Body of pancreas (tissue), 4 donors: ENCODE measurements around the gene HDAC7. TPM values are rescaled to one million over a fixed set of nuclear protein-coding genes. Genes with fewer than 3 reads are reported as not detected.

ENCODE experiments used
- ATAC-seq: fragments of 150-250 bp; one replicate; pipeline ENCODE4 v1.9.1; 2016
- DNase-seq, 4 donors: peaks; one replicate each; pipeline ENCODE4 v3.0.0-alpha.2; 2019
- H3K27ac ChIP-seq, 4 donors: fragments of 200-600 bp; sonication (generic); 1 replicate in 3 of 4; 2 replicates in 1 of 4; pipeline versions ENCODE4 v1.5.1 to v1.6.1; 2016 to 2019; ENCODE audit warnings: mild to moderate bottlenecking in 1 of 4, mixed read lengths in 1 of 4, moderate library complexity in 1 of 4
- H3K27me3 ChIP-seq, 2 donors: fragments of 200-600 bp; sonication (generic); one replicate each; pipeline ENCODE4 v1.6.0; 2016; ENCODE audit warnings: mild to moderate bottlenecking in 1 of 2
- H3K36me3 ChIP-seq, 2 donors: fragments of 200-600 bp; sonication (generic); replicated peaks in 1 of 2; 2 replicates each; pipeline ENCODE4 v1.5.1; 2016; ENCODE audit warnings: low read depth in 2 of 2; ENCODE audit not compliant: insufficient read depth in 1 of 2
- H3K4me1 ChIP-seq: fragments of 200-600 bp; sonication (generic); one replicate; pipeline ENCODE4 v1.6.0; 2016
- H3K4me3 ChIP-seq, 2 donors: fragments of 200-600 bp; sonication (generic); 1 replicate in 1 of 2; 2 replicates in 1 of 2; pipeline ENCODE4 v1.5.1; 2016 to 2019
- H3K9me3 ChIP-seq, 3 donors: fragments of 200-600 bp; sonication (generic); 1 replicate in 2 of 3; 2 replicates in 1 of 3; pipeline ENCODE4 v1.5.1; 2016
- POLR2A ChIP-seq, 3 donors: fragments of 450-650 bp; IDR thresholded peaks; one replicate each; pipeline ENCODE4 v1.6.1; 2016; ENCODE audit warnings: antibody characterized with exemption in 3 of 3, mild to moderate bottlenecking in 2 of 3
- WGBS, 2 donors: methylation state at CpG; one replicate each; pipeline ENCODE4 v1.1.5; 2017; 5-methylcytosine and 5-hydroxymethylcytosine counted together
- intact Hi-C: fragments of 100-400 bp; cut with DNase I; formaldehyde crosslinking; loops from one replicate; pipeline ENCODE4 v1.15.1; 2023
- total RNA-seq, 2 donors: library from RNA; depleted of rRNA; stranded (reverse); fragments of >200 nt; gene quantifications; one replicate each; pipeline ENCODE4 v1.1.0, GENCODE V29; 2016
- TF ChIP-seq, protein P1 (sequence below), 7 experiments: fragments of 450-650 bp in 4 of 7; fragments of 200-600 bp in 3 of 7; sonication (generic) in 3 of 7; IDR thresholded peaks; one replicate each; pipeline ENCODE4 v1.5.1; 2016 to 2019; ENCODE audit warnings: antibody characterized with exemption in 7 of 7

Gene HDAC7
- total RNA-seq, 2 donors from 2014 or later, result 26.2 to 26.7 TPM

DNA sequence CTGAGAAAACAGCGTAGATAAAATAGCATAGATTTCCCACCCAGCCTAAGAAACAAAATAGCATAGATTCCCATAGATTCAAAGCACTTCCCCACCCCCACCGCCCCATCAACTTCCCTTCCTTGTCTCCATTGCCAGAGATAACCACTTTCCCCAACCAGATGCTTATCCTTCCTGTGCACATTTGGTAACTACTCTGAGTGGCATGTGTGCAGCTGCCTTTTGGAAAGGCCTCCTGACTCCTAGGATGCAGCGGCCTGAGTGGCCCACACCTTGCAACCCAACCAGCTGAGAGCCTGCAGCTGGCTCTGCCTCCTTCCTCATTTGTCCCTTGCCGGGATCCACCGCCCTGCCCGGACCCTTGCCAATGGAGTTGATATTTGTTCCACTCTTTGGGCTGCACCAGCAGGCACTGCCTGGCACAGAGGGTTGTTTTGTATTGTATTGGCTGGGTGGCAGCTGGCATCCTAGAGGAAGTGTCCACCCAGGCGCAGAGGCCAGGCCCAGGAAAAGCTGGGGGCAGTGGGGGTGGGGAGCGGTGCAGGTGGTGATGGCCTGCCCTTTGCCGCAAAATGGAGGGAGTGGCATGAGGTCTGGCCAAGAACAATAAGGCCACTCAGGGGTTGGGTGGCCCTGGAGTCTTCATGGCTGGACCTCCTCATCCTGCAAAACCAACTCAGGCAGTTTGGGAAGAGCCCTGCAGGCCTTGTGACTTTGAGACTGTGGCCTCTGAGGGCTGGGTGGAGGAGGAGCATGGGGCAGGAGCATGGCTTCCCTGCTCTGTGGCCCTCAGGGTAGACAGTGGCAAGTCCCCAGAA, 41.8 kb downstream of the HDAC7 start:
- no peak overlapping the region for H3K4me3 ChIP-seq
- H3K4me1 ChIP-seq, result peaks cover 38% of the 10 kb centered on the region
- no peaks in the 10 kb centered on the region for H3K9me3 ChIP-seq
- H3K27ac ChIP-seq, result peak overlapping the region in 1 of 4 donors; percentile 52
- intact Hi-C loops, result no loop called here
- H3K27me3 ChIP-seq, result no peaks in the 10 kb centered on the region
- no peak for DNase-seq
- H3K36me3 ChIP-seq, result no peaks in the 10 kb centered on the region
- TF ChIP-seq POLR2A (IDR thresholded peaks at IDR 0.05), result no peak
- TF ChIP-seq, protein P1, sequence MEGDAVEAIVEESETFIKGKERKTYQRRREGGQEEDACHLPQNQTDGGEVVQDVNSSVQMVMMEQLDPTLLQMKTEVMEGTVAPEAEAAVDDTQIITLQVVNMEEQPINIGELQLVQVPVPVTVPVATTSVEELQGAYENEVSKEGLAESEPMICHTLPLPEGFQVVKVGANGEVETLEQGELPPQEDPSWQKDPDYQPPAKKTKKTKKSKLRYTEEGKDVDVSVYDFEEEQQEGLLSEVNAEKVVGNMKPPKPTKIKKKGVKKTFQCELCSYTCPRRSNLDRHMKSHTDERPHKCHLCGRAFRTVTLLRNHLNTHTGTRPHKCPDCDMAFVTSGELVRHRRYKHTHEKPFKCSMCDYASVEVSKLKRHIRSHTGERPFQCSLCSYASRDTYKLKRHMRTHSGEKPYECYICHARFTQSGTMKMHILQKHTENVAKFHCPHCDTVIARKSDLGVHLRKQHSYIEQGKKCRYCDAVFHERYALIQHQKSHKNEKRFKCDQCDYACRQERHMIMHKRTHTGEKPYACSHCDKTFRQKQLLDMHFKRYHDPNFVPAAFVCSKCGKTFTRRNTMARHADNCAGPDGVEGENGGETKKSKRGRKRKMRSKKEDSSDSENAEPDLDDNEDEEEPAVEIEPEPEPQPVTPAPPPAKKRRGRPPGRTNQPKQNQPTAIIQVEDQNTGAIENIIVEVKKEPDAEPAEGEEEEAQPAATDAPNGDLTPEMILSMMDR (IDR thresholded peaks at IDR 0.05), result no peak
- no peak for ATAC-seq
- WGBS, 2 donors, result 75 to 81% methylated on average over 3 to 9 of the region's 9 CpGs

DNA sequence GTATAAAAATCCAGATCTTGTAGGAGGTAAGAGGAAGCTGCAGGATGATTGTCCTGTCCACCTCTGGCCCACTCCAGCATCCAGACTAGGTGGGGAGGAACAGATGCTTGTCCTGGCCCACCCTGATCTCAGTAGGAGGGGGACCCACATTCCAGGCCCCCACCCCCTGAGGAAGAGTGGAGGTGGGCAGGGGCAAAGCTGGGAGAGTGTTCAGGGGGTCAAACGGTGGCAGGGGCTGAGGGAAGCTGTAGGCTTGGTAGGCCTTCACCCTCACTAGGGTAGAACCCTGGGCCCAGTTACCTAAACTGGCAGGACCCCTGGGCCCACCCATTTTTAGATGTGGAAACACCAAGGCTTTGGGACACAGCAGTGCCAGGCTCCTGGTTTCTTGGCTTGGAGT, 42.6 kb downstream of the HDAC7 start:
- Histone ChIP-seq H3K9me3 (no peaks in the 10 kb centered on the region), H3K4me3 (no peak overlapping the region), H3K27ac (peak overlapping the region in 1 of 4 donors; percentile 52), H3K36me3 (no peaks in the 10 kb centered on the region), H3K27me3 (no peaks in the 10 kb centered on the region), H3K4me1 (peaks cover 44% of the 10 kb centered on the region)
- intact Hi-C loops, result no loop called here
- ATAC-seq (no peak), DNase-seq (no peak)
- TF ChIP-seq, protein P1 (IDR thresholded peaks at IDR 0.05), result no peak
- TF ChIP-seq POLR2A (IDR thresholded peaks at IDR 0.05), result no peak
- 45 to 57% methylated on average over 1 of the region's 1 CpG for WGBS, 2 donors

DNA sequence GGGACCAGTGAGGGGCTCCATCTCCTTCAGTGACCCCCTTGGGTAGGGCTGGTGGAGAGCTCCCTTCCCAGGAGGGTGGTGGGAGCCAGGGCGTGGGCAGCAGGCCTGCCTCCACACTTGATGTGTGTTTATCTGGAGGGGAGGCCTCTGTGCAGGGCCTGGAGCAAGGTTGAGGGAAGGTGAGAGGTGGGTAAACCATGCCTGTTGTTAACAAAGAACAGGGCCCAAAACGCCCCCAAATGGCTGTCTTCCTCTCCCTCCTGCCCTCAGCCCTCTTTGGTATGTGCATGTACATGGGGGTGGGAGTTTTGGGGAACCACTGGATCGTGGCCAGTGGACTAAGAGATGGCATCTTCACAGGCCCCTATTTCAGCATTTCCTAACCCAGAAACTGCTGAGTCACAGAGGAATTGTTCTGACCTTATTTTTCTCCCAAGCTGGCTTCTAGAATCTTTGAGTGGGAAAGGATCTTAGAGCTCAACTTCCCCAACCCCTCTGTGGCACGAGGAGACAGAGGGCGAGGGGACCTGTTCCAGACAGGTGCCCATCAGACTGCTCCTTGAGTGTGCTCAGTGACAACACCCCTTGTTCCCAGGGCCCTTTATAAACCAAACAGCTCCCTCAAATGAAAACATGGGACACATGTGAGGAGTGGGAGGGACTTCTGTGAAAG, 43.1 kb downstream of the HDAC7 start:
- WGBS, 2 donors, result 60 to 64% methylated on average over 4 to 5 of the region's 5 CpGs
- peak overlapping the region in 1 of 4 donors; percentile 52 for H3K27ac ChIP-seq
- no peak overlapping the region for H3K4me3 ChIP-seq
- intact Hi-C loops, result no loop called here
- DNase-seq (no peak), ATAC-seq (no peak)
- TF ChIP-seq, protein P1 (IDR thresholded peaks at IDR 0.05), result no peak
- no peak for TF ChIP-seq POLR2A (IDR thresholded peaks at IDR 0.05)
- peaks cover 45% of the 10 kb centered on the region for H3K4me1 ChIP-seq
- no peaks in the 10 kb centered on the region for H3K9me3 ChIP-seq
- H3K27me3 ChIP-seq, result no peaks in the 10 kb centered on the region
- no peaks in the 10 kb centered on the region for H3K36me3 ChIP-seq

DNA sequence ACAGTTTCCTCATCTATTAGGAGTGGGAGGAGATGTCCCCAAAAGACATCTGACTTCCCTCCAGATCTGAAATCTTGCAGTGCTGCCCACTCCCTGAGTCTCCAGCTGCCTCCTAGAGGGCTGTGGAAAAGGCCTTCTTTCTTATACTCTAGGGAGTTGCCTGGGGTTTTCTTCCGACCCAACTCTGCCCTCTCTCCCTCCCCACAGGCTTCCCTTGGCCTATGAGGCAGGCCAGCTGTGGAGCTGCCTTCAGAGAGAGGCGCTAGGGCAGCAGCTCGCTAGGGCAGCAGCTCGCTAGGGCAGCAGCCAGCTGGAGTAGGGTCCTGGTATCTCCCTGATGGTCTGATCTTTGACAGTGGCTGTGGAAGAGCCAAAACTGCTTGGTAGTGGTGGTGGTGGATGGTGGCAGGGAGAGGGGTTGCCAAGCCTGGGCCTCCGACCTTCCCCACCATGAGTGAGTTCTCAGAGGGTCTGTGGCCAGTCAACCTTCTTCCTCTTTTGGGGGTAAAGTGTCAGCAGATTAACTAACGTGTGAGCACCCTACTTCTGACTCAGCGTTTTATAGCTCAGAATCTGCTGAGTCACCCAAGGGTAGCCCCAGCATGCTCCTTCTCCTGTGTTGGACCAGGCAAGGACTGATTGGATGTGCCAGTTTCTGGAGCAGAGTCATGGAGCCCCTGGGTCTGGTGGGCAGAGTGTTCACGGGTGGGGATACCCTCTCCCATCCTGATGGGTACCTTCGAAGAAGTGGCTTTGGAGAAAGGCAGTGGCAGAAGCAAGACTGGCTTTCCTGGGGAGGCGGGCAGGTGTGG, 44.4 kb downstream of the HDAC7 start:
- Histone ChIP-seq H3K27me3 (no peaks in the 10 kb centered on the region), H3K9me3 (no peaks in the 10 kb centered on the region), H3K27ac (no peak overlapping the region), H3K4me3 (no peak overlapping the region), H3K36me3 (no peaks in the 10 kb centered on the region), H3K4me1 (peaks cover 45% of the 10 kb centered on the region)
- no peak for TF ChIP-seq POLR2A (IDR thresholded peaks at IDR 0.05)
- TF ChIP-seq, protein P1 (IDR thresholded peaks at IDR 0.05), result no peak
- DNase-seq (no peak), ATAC-seq (no peak)
- WGBS, 2 donors, result 72 to 80% methylated on average over 9 to 10 of the region's 10 CpGs
- intact Hi-C loops, result no loop called here
